ENCODE data around the gene SLC9A8.
A peak's percentile ranks its signal among the peaks of the same experiment; 100 is the strongest.

The SLC9A8 gene

GRCh38 chr20:49905415-49906091 lies 92.9 kb downstream of the SLC9A8 start:
- H3K27me3 ChIP-seq (ENCODE audit: insufficient read depth, low read length) = no peaks in the 10 kb centered on the region
- WGBS = 92% methylated on average over 29 of the region's 29 CpGs
- H3K9me3 ChIP-seq (ENCODE audit: insufficient read depth, low read depth, low read length) = no peaks in the 10 kb centered on the region
- H3K9ac ChIP-seq (ENCODE audit: low read depth, low read length) = no peak overlapping the region
- no peak overlapping the region for H3K4me3 ChIP-seq (ENCODE audit: low read length)
- no peaks in the 10 kb centered on the region for H3K4me1 ChIP-seq (ENCODE audit: insufficient read depth, low read length)
- peaks cover 43% of the 10 kb centered on the region for H3K36me3 ChIP-seq (ENCODE audit: insufficient read depth, low read length)
- no peak overlapping the region for H3K27ac ChIP-seq (ENCODE audit: low read depth, low read length)

GRCh38 chr20:49906101-49906604 lies 93.5 kb downstream of the SLC9A8 start:
- 96% methylated on average over 37 of the region's 37 CpGs for WGBS
- peaks cover 43% of the 10 kb centered on the region for H3K36me3 ChIP-seq (ENCODE audit: insufficient read depth, low read length)
- no peak overlapping the region for H3K4me3 ChIP-seq (ENCODE audit: low read length)
- no peaks in the 10 kb centered on the region for H3K4me1 ChIP-seq (ENCODE audit: insufficient read depth, low read length)
- H3K27ac ChIP-seq (ENCODE audit: low read depth, low read length) = no peak overlapping the region
- no peaks in the 10 kb centered on the region for H3K27me3 ChIP-seq (ENCODE audit: insufficient read depth, low read length)
- no peaks in the 10 kb centered on the region for H3K9me3 ChIP-seq (ENCODE audit: insufficient read depth, low read depth, low read length)
- H3K9ac ChIP-seq (ENCODE audit: low read depth, low read length) = no peak overlapping the region

GRCh38 chr20:49906615-49907154 lies 94.1 kb downstream of the SLC9A8 start:
- H3K4me3 ChIP-seq (ENCODE audit: low read length) = no peak overlapping the region
- H3K4me1 ChIP-seq (ENCODE audit: insufficient read depth, low read length) = no peaks in the 10 kb centered on the region
- no peak overlapping the region for H3K27ac ChIP-seq (ENCODE audit: low read depth, low read length)
- WGBS = 87% methylated on average over 15 of the region's 15 CpGs
- no peaks in the 10 kb centered on the region for H3K27me3 ChIP-seq (ENCODE audit: insufficient read depth, low read length)
- H3K36me3 ChIP-seq (ENCODE audit: insufficient read depth, low read length) = peaks cover 43% of the 10 kb centered on the region
- H3K9ac ChIP-seq (ENCODE audit: low read depth, low read length) = no peak overlapping the region
- H3K9me3 ChIP-seq (ENCODE audit: insufficient read depth, low read depth, low read length) = no peaks in the 10 kb centered on the region

- 95% methylated on average over 19 of the region's 19 CpGs for WGBS
- Histone ChIP-seq H3K4me1 (ENCODE audit: insufficient read depth, low read length) (no peaks in the 10 kb centered on the region), H3K9ac (ENCODE audit: low read depth, low read length) (no peak overlapping the region), H3K9me3 (ENCODE audit: insufficient read depth, low read depth, low read length) (no peaks in the 10 kb centered on the region), H3K27me3 (ENCODE audit: insufficient read depth, low read length) (no peaks in the 10 kb centered on the region), H3K4me3 (ENCODE audit: low read length) (no peak overlapping the region), H3K36me3 (ENCODE audit: insufficient read depth, low read length) (peaks cover 43% of the 10 kb centered on the region), H3K27ac (ENCODE audit: low read depth, low read length) (no peak overlapping the region)
Observed at GRCh38 chr20:49907405-49908257, 95.0 kb downstream of the SLC9A8 start.

GRCh38 chr20:49908258-49908565 lies 95.6 kb downstream of the SLC9A8 start:
- WGBS = 97% methylated on average over 11 of the region's 11 CpGs
- Histone ChIP-seq H3K9me3 (ENCODE audit: insufficient read depth, low read depth, low read length) (no peaks in the 10 kb centered on the region), H3K36me3 (ENCODE audit: insufficient read depth, low read length) (peaks cover 43% of the 10 kb centered on the region), H3K27me3 (ENCODE audit: insufficient read depth, low read length) (no peaks in the 10 kb centered on the region), H3K9ac (ENCODE audit: low read depth, low read length) (no peak overlapping the region), H3K4me1 (ENCODE audit: insufficient read depth, low read length) (no peaks in the 10 kb centered on the region), H3K27ac (ENCODE audit: low read depth, low read length) (no peak overlapping the region), H3K4me3 (ENCODE audit: low read length) (no peak overlapping the region)

GRCh38 chr20:49909499-49910339 lies 97.1 kb downstream of the SLC9A8 start:
- H3K27ac ChIP-seq (ENCODE audit: low read depth, low read length) = no peak overlapping the region
- no peaks in the 10 kb centered on the region for H3K9me3 ChIP-seq (ENCODE audit: insufficient read depth, low read depth, low read length)
- peaks cover 5% of the 10 kb centered on the region; the same call in 1 of the 2 replicates for H3K4me1 ChIP-seq (ENCODE audit: insufficient read depth, low read length)
- H3K9ac ChIP-seq (ENCODE audit: low read depth, low read length) = no peak overlapping the region
- no peak overlapping the region for H3K4me3 ChIP-seq (ENCODE audit: low read length)
- WGBS = 88% methylated on average over 28 of the region's 28 CpGs
- no peaks in the 10 kb centered on the region for H3K27me3 ChIP-seq (ENCODE audit: insufficient read depth, low read length)
- peaks cover 32% of the 10 kb centered on the region for H3K36me3 ChIP-seq (ENCODE audit: insufficient read depth, low read length)

GRCh38 chr20:49910340-49910706 lies 97.7 kb downstream of the SLC9A8 start:
- Histone ChIP-seq H3K27ac (ENCODE audit: low read depth, low read length) (no peak overlapping the region), H3K4me3 (ENCODE audit: low read length) (no peak overlapping the region), H3K36me3 (ENCODE audit: insufficient read depth, low read length) (peaks cover 26% of the 10 kb centered on the region), H3K27me3 (ENCODE audit: insufficient read depth, low read length) (no peaks in the 10 kb centered on the region), H3K4me1 (ENCODE audit: insufficient read depth, low read length) (peaks cover 5% of the 10 kb centered on the region; the same call in 1 of the 2 replicates), H3K9ac (ENCODE audit: low read depth, low read length) (no peak overlapping the region), H3K9me3 (ENCODE audit: insufficient read depth, low read depth, low read length) (no peaks in the 10 kb centered on the region)
- 89% methylated on average over 4 of the region's 4 CpGs for WGBS

GRCh38 chr20:49913399-49914047 lies 100.9 kb downstream of the SLC9A8 start:
- no peaks in the 10 kb centered on the region for H3K9me3 ChIP-seq (ENCODE audit: insufficient read depth, low read depth, low read length)
- peak overlapping the region; percentile 100; the same call in 1 of the 2 replicates for H3K4me3 ChIP-seq (ENCODE audit: low read length)
- peaks cover 3% of the 10 kb centered on the region for H3K27me3 ChIP-seq (ENCODE audit: insufficient read depth, low read length)
- no peak overlapping the region for H3K27ac ChIP-seq (ENCODE audit: low read depth, low read length)
- WGBS = 95% methylated on average over 16 of the region's 16 CpGs
- H3K4me1 ChIP-seq (ENCODE audit: insufficient read depth, low read length) = peaks cover 5% of the 10 kb centered on the region; the same call in 1 of the 2 replicates
- H3K36me3 ChIP-seq (ENCODE audit: insufficient read depth, low read length) = peaks cover 3% of the 10 kb centered on the region
- no peak overlapping the region for H3K9ac ChIP-seq (ENCODE audit: low read depth, low read length)

- H3K36me3 ChIP-seq (ENCODE audit: insufficient read depth, low read length) = no peaks in the 10 kb centered on the region
- peak overlapping the region; percentile 100 for H3K9ac ChIP-seq (ENCODE audit: low read depth, low read length)
- no peak overlapping the region; the same call in 1 of the 2 replicates for H3K27ac ChIP-seq (ENCODE audit: low read depth, low read length)
- H3K4me1 ChIP-seq (ENCODE audit: insufficient read depth, low read length) = peaks cover 5% of the 10 kb centered on the region; the same call in 1 of the 2 replicates
- peak overlapping the region; percentile 100 for H3K4me3 ChIP-seq (ENCODE audit: low read length)
- 10% methylated on average over 19 of the region's 19 CpGs for WGBS
- no peaks in the 10 kb centered on the region for H3K9me3 ChIP-seq (ENCODE audit: insufficient read depth, low read depth, low read length)
- H3K27me3 ChIP-seq (ENCODE audit: insufficient read depth, low read length) = peaks cover 6% of the 10 kb centered on the region
Observed at GRCh38 chr20:49914310-49915117, 101.9 kb downstream of the SLC9A8 start.

GRCh38 chr20:49915118-49915379 lies 102.4 kb downstream of the SLC9A8 start:
- peaks cover 6% of the 10 kb centered on the region for H3K27me3 ChIP-seq (ENCODE audit: insufficient read depth, low read length)
- H3K9me3 ChIP-seq (ENCODE audit: insufficient read depth, low read depth, low read length) = no peaks in the 10 kb centered on the region
- peak overlapping the region; percentile 100 for H3K4me3 ChIP-seq (ENCODE audit: low read length)
- H3K9ac ChIP-seq (ENCODE audit: low read depth, low read length) = peak overlapping the region; percentile 100
- no peaks in the 10 kb centered on the region for H3K36me3 ChIP-seq (ENCODE audit: insufficient read depth, low read length)
- peak overlapping the region; percentile 100 for H3K27ac ChIP-seq (ENCODE audit: low read depth, low read length)
- WGBS = 1% methylated on average over 23 of the region's 23 CpGs
- peaks cover 5% of the 10 kb centered on the region; the same call in 1 of the 2 replicates for H3K4me1 ChIP-seq (ENCODE audit: insufficient read depth, low read length)

All from HUES64 (cell line).